ENCODE measurements around the gene SRRD.

SRRD gene

DNA sequence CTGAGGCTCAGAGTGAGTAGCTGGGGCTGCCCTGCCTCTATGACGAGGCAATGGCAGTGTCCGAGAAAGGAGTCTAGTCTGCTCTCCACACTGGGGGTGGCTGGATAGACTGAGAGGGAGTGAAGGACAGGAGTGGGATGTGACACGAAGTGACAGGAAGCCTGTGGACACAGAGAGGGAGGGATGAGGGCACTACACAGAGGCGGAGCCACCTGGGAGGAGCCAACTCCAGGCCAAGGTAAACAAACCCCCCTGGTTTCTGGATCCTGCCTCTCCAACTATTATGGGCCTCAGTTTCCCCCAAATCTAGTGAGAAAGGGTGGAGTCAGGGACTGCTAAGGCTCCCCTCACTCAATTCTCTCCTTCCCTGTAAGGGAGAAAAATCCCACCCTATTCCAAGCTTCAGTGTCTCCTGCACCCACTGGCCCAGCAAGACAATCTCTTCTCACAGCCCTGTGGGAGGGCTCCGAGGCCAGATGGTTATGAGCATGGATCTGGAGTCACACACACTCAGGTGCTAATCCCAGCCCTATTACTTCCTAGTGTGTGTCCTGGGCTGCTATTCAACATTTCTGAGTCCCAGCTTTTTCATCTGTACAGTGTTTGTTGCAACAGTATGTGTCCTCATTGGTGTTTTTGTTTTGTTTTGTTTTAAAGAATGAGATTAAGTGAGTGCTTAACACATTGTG, 29.7 kb upstream of the SRRD start:
- DNase-seq: no peak

DNA sequence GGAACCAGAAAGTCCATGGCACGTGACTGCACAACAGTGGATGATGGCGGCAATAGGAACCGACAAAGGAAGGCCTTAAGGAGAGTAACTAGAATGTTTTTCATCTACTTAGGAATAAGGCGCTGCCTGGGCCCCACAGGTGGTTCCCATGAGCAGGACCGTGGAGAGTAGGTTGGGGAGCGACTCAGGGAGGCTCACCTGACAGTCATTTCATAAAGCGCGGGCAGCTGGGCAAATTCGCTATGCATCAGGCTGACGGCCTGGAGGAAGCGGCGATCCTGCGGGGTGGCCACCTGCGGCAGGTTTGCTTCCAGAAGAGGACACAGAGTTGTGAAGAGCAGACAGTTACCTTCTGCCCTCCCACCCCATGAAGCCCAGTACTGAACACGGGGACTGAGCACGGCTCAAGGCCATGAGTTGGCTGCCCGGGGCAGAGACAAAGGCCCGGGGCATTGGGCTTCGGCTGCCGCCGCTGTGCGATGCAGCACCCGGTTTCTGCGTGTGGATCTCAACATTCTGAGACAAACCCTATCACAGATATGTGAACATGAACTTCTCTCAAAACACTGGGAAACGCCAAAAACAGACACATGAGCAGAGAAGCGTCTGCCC, 25.9 kb upstream of the SRRD start:
- no peak for DNase-seq

DNA sequence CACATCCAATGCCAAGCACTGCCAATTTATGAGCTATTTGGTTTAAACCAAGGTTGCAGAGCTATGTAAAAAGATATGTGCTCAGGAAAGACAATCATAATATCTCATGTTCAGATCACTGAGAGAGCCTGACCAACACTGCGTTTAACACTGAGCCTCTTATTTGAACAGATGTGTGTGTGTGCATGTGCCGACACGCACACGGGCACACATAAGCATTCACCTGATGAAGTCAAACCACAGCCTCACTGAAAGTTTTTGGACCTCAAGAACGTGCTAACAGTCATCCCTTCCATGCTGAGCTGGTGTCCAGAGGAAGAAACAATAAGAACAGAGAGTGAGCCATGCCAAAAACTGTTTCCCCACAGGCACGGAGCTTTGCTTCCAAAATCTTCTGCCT, 23.5 kb upstream of the SRRD start:
- no peak for DNase-seq

DNA sequence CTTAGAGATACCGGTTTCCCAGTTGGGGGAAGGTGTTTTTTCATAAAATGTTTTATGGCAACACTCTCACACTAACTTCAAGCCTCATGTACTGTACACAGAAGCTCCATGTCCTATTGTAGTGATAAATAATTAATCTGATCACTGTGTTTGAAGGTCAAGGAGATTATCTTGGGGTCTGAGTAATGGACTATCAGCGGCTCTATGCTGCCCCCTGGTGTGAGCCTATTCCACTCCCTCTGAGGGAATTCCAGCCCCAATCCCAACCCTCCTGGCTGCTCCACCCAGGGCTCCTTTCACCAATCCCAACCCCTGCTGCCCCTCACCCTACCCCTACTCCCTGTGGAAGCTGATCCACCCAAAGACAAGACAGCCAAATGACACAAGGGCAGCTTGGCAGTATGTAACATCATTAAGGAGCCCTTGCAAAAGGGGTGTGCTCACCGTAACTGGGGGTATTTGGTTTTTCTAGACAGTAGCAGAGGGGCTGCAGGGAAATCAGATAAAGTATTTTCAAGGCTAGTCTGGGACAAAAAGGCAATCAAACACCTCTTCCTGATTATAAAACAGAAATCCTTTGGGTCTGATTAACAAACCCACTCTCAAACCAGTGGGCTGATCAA, 22.4 kb upstream of the SRRD start:
- peak; percentile 43 for DNase-seq

DNA sequence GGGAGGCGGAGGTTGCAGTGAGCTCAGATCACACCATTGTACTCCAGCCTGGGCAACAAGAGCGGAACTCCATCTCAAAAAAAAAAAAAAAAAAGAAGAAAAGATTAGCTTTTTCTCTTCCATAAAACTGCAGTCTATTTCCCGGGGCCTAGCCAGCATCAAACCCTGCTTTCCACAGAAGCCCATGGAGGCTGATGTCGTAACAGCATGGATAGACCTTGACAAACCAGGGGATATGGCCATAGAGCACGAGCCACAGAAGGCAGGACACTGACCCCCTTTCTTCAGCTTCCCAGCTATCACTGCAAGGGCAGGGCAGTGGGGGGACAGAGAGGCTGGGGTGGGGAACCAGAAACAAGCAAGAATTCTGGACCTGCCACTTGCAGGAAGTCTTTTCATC, 21.6 kb upstream of the SRRD start:
- DNase-seq: no peak

DNA sequence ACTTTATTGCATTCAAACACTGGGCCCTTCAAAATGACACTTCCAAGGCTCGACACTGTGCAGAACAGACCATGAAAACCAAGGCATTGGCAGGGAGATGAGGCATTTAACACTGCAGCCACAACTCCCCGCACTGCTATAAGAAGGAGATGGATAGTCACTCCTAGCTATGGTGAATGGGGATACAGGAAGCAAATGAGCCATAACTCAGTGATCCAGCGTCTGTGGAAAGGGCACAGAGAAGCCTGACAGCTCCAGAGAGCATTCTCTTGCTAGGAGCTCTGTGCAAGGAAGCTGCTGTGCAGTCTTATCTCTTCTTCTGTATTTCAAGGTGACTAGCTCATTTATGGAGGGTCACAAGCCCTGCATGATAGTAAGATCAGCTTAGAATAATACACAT, 21.0 kb upstream of the SRRD start:
- no peak for DNase-seq

DNA sequence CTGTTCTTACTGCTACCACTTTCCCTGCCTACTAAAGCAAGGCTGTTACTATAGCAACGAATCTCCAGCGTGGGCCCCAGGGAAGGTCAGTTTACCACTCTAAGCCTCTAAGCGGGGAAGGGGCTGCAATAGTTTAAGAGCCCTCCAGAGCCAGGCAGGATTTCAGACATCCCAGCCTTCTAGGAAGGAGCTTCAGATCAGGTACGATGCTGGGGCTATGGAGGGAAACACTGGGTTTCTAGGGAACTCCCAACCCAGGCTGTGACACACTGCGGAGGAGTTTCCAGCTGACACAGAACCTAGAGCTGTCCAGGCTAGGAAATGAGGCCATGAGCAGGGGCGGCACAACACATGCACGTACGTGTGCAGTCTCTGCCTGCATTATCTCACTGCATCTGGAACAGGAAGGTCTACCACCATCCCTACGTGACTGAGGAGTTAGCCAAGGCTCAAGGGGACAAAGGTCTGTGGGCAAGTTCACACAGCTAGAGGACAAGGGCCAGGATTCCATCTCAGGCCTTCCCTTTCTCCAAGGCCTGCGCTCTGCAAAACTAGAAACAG, 20.5 kb upstream of the SRRD start:
- DNase-seq: no peak

DNA sequence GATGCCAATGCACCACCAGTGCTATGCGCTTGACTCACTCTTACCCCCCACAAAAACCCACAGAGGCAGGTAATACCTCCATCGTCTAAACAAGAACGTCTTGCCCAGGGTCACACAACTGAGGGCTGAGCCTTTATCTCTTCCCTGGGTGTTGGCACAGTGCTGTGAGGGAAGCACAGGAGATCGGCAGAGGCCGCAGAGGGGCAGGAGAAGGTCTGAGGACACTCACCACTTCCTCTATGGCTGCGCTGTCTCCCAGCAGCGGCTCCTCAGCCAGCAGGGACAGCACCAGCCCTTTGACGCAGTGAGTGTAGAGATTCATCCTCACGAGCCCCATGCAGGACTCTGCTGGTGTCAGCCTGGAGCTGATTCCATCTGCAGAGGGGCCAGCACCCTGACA, 20.0 kb upstream of the SRRD start:
- DNase-seq: no peak

DNA sequence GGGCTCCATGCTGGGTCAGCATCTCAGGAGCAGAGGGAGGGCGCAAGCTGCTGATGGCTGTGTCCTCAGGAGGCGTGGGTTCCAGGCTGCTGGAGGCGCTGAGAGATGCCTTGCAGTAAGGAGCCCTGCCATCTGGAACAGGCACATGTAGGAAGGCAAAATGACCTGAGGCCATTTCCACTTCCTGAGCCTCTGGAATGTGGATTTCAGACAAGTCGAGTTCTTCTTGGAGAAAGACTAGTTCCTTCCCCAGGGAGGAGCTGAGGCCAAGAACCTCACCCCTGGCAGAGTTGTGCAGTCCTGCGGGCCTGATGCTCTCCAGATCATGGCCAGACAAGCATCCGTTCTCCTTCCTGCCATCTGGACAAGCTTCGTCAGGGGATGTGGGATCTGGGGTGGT, 19.4 kb upstream of the SRRD start:
- no peak for DNase-seq

DNA sequence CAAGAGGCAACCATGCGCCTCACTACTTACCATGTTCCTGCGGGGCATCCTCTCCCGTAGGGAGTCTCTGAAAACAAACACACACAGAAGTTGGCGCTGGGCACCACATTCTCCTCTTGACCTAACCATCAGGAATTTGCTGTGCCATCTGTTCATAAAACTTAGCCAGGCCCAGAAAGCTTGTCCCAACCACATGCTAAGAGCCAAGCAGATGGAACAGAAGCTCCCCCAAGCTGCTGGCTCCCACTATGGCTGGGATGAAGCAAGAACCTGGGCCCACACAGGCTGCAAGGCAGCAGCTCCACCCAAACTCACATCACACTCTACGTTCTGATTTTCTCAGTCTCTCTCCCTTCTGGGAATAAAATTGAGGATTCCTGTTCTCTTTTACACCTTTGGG, 17.5 kb upstream of the SRRD start:
- no peak for DNase-seq

DNA sequence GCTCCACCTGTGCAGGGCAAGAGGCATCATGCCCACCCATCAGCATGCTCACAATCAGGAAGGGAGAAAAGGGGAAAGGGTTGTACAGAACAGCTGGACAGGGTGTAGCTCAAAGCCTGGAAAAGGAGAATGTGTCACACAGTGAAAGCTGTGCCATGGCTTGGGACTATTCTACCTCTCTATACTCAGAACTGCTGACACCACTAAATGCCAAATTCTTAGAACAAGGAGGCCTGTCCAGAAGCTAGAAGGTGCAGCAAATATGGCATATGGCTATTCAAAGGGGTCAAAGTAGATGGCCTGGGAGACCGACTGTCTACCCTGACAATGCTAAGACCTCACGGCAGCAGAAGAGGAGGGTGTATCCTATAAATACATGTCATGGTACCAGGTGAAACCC, 12.9 kb upstream of the SRRD start:
- DNase-seq: no peak

DNA sequence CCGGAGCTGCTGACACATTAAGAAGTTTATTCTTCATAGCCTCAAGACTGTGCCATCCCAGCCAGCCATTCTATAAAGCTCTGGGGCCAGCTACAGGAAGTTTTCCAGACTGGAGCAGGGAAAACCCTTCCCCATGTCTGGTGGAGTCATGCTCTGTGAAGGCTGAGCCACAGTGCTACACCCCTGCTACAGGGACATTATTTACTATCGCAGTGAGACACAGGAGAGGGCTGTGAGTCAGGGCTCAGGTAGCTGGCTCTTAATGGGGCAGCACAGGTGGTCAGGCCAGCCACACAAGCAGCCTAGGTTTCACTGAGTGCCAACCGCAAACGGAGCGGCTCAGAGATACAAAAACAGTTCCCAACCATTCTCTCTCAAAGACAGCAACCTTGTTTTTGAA, 12.2 kb upstream of the SRRD start:
- DNase-seq: no peak

DNA sequence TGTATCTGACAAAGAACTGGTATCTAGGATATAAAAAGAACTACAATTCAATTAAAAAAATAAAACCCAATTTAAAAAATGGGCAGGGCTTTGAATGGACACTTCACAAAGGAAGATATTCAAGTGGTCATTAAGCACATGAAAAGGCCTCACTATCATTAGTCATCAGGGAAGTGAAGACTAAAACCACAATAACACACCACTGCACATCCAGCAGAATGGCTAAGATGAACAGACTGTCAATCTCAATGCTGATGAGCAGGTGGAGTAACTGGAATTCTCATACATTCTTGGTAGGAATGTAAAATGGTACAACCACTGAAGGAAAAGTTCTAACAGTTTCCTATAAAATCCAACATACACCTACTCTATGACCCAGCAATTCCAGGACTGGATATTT, 9.0 kb upstream of the SRRD start:
- no peak for DNase-seq

DNA sequence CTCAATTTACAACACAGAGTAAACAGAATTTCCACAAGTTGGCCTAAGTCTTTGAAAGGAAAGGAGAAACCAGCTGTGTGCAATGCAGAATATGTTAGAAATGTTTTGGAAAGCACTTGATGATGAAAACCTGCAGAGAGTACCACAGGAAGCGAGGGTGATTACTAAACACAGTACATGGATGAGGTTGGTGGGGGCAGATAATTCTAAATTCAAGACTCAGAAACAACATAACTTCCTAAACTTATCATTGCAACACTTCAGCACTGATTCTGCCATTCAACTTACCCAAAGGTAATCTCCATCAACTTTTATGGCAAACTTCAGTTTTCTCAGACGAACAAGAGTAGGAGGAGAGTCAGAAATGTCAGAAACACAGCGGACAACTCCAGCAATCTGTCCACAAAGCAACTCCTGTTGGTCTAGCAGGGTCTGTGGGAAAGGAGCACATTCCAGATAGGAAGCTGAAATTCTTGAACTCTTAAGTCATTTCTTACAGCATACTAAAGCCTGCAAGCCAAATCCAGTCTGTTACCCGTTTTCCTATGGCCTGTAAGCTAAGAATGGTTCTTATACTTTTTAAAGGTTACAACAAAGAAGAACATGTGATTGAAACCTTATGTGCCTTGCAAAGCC, 6.9 kb upstream of the SRRD start:
- DNase-seq: no peak

DNA sequence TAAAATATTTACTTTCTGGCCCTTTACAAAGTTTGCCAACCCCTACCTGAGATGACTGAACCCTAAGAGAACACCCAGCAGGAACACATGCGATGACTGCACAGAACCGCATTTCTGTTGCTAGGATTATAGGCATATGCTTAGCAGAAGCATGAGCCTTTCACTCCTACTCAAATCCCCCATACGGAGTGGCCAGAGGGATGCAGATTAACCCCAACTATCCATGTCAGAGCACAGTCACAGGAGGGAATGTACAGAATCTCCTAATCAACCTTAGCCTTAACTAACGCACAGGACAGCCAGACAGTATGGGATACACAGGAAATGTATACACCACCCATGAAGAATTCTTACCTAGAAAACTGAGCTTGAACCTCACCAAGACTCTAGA, 6.3 kb upstream of the SRRD start:
- no peak for DNase-seq

DNA sequence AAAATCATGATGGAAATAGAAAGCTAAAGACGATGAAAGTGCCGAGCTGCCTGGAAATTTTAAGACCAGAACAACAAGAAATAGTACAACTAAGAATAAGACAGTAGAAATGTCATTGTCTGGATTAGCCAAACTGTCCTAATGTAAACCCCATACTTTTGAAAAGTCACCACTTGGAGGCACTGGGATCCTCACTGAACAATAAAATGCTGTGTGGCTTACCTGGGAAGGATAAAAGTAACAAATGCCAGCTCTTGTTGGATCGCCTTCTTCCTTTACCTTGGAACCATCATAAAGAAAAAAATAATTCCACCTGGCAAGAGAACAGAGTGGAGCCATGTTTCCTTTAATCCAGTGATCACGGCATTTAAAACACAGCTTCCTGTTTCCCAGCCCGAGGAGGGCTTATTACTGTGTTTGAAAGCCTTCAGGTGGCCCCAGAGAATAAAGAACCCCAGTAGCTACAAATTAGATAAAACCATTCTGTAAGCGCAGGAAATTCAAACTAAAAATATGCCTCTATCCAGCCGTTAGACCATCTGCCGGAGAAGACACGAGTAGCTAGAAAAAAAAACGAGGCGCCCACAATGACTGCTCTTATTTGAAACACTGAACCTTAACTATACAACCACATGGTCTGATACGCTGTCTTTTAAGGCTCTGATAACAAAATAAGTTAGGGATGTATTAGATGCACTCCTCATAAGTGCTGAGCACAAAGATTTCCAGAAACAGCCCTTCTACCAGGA, 4.5 kb upstream of the SRRD start:
- no peak for DNase-seq

DNA sequence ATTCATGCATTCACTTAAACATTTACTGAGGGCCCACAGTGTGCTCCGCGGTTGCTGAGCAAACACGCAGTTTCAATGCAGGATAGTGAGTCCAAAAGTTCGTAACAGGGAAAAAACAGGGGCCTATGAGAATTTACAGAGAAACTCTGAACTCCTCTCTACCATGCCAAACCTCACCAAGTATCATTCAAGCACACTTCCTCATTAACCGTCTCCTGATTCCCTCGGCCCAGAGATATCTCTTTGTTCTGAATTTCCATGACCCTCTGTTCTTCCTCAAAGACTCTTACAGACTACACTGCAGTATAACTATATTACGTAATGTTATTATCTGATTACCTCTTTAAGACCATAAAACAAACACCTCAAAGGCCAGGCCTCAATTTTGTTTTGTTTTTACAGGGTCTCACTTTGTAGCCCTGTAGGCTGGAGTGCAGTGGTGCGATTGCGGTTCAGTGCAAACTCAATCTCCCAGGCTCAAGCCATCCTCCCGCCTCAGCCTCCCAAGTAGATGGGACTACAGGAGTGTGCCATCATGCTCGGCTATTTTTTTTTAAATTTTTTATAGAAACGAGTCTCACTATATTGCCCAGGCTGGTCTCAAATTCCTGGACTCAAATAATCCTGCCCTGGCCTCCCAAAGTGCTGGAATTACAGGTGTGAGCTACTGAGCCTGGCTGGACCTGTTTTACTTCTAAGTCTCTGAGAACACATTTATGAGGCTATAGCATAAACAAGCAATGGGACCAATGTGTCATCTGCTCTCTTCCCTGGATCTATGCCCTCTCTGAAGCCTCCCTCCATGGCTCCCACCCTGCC, 3.7 kb upstream of the SRRD start:
- DNase-seq: no peak

DNA sequence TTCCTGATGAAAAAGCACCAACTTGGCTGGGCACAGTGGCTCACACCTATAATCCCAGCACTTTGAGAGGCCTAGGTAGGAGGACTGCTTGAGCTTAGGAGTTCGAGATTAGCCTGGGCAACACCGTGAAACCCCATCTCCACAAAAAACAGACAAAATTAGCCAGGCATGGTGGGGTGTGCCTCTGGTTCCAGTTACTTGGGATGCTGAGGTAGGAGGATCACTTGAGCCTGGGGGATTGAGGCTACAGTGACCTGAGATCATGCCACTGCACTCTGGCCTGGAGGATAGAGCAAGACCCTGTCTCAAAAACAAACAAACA, 3.1 kb upstream of the SRRD start:
- DNase-seq: no peak

DNA sequence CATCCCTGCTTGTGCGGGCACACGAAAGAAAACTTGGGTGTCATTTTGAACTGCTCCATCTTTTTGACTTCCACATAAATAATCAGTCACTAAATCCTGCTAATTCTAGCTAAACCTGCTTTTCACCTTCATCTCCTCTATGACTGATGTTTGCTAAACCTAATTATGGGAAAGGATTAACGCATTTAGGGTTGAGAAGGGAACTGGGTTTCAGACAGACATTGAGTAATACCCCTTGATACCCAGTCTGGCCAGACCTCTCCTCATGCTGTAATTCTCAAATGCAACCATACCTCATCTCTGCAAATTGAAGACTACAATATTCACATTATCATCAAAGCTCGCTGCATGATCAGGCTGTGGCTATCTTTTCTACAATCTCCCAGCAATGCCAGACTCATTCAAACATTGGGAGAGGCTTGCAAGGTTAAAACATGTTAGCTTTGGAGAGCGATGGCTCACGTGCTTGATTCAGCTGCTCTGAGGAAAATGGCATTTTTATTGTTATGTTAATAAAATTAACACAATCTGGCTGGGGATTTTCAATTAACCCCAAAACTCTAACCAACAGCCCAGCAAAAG, 2.5 kb upstream of the SRRD start:
- DNase-seq: no peak

DNA sequence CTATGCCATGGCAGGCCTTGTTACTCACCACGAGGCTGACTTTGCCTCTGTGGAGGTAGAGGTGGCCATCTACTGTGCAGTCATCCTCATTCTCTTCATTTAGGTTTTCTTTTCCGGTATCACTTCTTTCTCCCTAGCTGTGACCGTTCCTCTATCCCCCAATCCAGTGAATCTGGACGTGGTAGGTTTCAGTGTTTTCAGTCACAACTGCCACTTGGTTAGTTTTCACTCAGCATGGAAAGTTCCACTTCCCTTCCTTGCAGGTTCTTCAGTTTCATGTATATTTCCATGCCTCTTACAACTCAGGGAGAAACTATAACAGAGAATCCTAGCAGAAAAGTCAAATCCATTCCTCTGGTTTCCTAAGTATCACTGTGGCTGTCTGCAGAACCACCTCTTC, 2.0 kb upstream of the SRRD start:
- no peak for DNase-seq

DNA sequence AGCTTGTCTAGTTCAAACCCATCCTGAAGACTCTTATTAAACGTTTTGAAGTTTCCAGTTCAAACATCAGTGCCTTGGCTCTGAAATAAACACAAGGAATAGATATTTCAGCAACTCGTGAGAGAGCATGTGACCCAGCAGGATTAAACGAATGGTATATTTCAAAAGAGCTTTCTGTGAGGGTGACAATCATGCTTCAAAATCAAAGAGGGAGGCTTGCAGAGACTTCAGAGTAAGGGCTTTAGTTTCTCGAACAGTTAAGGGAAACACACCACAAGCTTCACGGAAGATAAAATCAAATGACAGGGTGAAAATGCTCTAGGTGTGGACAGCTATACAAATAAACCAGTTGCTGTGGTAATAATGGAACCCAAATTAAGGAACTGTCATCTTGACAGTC, 1.5 kb upstream of the SRRD start:
- no peak for DNase-seq

DNA sequence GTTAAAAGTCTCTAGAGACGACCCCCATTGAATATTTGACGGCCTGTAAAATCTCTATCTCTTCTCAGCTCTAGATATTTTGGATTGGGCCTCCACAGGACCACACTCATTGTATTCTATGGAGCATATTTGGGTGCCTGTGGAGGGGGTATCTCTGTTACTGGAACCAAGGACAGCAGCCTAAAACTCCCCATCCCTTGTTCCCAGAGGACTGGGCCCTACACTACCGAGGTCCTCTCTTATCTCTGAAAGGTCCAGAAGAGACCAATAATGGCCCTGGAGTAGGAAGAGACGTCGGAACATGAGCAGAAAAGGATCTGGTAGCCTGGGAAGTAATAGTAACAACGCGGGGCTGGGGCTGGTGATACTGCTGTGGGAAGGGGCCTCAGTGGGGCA, 636 bp upstream of the SRRD start:
- DNase-seq: no peak
